GM10266 (cell line): Measurements from ENCODE around the gene SH2D3C.

Source experiments
- DNase-seq: peaks from one replicate; pipeline ENCODE4 v3.0.0; 2012; ENCODE audit errors: extremely low spot score
- CTCF ChIP-seq: IDR thresholded peaks from 2 replicates; pipeline ENCODE4 v1.5.1; 2012; ENCODE audit warnings: mild to moderate bottlenecking, low read depth; ENCODE audit not compliant: control insufficient read depth, insufficient read depth; ENCODE audit errors: missing control alignments

Gene SH2D3C

DNA sequence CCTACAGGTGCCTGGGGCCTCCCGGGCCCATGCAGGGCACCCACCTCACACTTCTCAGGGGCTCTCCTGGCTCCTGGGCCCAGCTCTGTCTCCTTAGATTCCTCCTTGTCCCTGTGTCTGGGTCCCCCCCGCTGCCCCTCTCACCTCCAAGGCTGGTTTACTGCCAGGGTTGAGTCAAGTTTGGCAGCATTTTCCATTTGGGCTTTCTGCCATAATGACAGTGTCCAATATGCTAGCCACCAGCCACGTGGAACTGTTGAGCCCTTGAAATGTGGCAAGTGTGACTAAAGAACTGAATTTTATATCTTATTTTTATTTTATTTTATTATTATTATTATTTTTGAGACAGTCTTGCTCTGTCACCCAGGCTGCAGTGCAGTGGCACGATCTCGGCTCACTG, 60.7 kb downstream of the SH2D3C start:
- no peak for DNase-seq

GRCh38 chr9:127716412-127716811, 62.1 kb downstream of the SH2D3C start:
- no peak for TF ChIP-seq CTCF
- DNase-seq: no peak

More for the DNA sequence above, 60.7 kb downstream of the SH2D3C start:
- TF ChIP-seq CTCF: no peak

GRCh38 chr9:127715470-127716337, 62.8 kb downstream of the SH2D3C start, which contains the start of the genes PTRH1 and TTC16:
Gene PTRH1 (minus strand): TSS chr9:127715663. CDS start chr9:127715639, 24 bp downstream.
Gene TTC16 (plus strand): TSS chr9:127716079. CDS start chr9:127716146, 67 bp downstream.
- TF ChIP-seq CTCF: no peak
- DNase-seq: peak; percentile 99

DNA sequence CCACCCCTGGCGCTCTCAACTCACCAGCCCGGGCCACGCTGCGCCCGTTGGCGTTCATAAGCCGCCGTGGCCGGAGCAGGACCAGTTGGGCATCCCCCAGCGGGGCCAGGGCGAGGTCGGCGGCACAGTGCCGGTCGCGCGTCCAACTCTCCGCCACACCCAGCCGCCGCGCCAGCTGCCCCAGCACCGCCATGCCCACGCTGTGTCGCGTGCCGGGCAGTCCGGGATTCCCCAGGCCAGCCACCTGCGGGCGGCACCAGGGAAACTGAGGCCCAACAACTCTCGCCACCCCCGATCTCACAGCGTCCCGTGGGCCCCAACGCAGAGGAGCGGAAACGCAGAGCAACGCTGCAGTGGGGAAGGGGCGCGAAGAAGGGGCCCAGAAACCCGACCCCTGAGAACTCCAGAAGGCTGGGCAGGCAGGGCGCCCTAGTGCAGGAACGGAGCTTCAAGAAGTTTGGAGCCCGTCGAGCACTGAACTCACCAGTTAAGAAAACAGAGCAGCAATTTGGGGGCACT, 63.5 kb downstream of the SH2D3C start:
- no peak for DNase-seq
- TF ChIP-seq CTCF: no peak

- no peak for DNase-seq
- no peak for TF ChIP-seq CTCF
These were observed 64.3 kb downstream of the SH2D3C start for GRCh38 chr9:127714020-127714750.

GRCh38 chr9:127712867-127713266, 65.6 kb downstream of the SH2D3C start:
- TF ChIP-seq CTCF: no peak
- no peak for DNase-seq
